GM23248 (cell line): Measurements from ENCODE around the gene ATP8A2. TPM values are rescaled to one million over a fixed set of nuclear protein-coding genes. Genes with fewer than 3 reads are reported as not detected.

ENCODE experiments used
- DNase-seq: peaks from one replicate; pipeline ENCODE4 v3.0.0-alpha.2; 2015
- H2AFZ ChIP-seq: fragments of 200-600 bp; sonication (generic); 2 replicates; pipeline ENCODE4 v1.6.1; 2016; ENCODE audit warnings: antibody characterized with exemption
- H3F3A ChIP-seq: fragments of 200-600 bp; sonication (generic); 2 replicates; pipeline ENCODE4 v1.6.1; 2016; ENCODE audit warnings: mild to moderate bottlenecking, antibody characterized with exemption, mixed run types; ENCODE audit not compliant: insufficient read depth
- H3K27ac ChIP-seq: fragments of 200-600 bp; sonication (generic); 2 replicates; pipeline ENCODE4 v1.5.1; 2016; ENCODE audit warnings: mild to moderate bottlenecking
- H3K27me3 ChIP-seq: fragments of 200-600 bp; sonication (generic); replicated peaks from 2 replicates; pipeline ENCODE4 v1.6.1; 2016; ENCODE audit warnings: mild to moderate bottlenecking; ENCODE audit not compliant: insufficient read depth
- H3K36me3 ChIP-seq: fragments of 200-600 bp; sonication (generic); 2 replicates; pipeline ENCODE4 v1.6.1; 2016; ENCODE audit warnings: low read depth, mild to moderate bottlenecking
- H3K4me1 ChIP-seq: fragments of 200-600 bp; sonication (generic); 2 replicates; pipeline ENCODE4 v1.6.1; 2016; ENCODE audit warnings: mild to moderate bottlenecking; ENCODE audit not compliant: insufficient read depth
- H3K4me2 ChIP-seq: fragments of 200-600 bp; sonication (generic); one replicate; pipeline ENCODE4 v1.6.1; 2016; ENCODE audit warnings: mild to moderate bottlenecking; ENCODE audit not compliant: unreplicated experiment
- H3K4me3 ChIP-seq: fragments of 200-600 bp; sonication (generic); 2 replicates; pipeline ENCODE4 v1.5.1; 2016; ENCODE audit warnings: mild to moderate bottlenecking
- H3K79me2 ChIP-seq: fragments of 200-600 bp; sonication (generic); 2 replicates; pipeline ENCODE4 v1.6.1; 2016; ENCODE audit warnings: mild to moderate bottlenecking; ENCODE audit not compliant: insufficient read depth
- H3K9ac ChIP-seq: fragments of 200-600 bp; sonication (generic); 2 replicates; pipeline ENCODE4 v1.6.1; 2016; ENCODE audit warnings: mild to moderate bottlenecking
- H3K9me2 ChIP-seq: fragments of 200-600 bp; sonication (generic); 2 replicates; pipeline ENCODE4 v1.6.1; 2016; ENCODE audit warnings: mixed run types, mild to moderate bottlenecking, moderate library complexity; ENCODE audit not compliant: insufficient read depth
- H3K9me3 ChIP-seq: fragments of 200-600 bp; sonication (generic); one replicate; pipeline ENCODE4 v1.6.1; 2017; ENCODE audit warnings: low read depth
- H4K20me1 ChIP-seq: fragments of 200-600 bp; sonication (generic); 2 replicates; pipeline ENCODE4 v1.6.0; 2016; ENCODE audit not compliant: insufficient read depth
- EZH2 ChIP-seq: fragments of 200-600 bp; sonication (generic); IDR thresholded peaks from 2 replicates; pipeline ENCODE4 v1.6.1; 2018; ENCODE audit warnings: antibody characterized with exemption, mild to moderate bottlenecking; ENCODE audit not compliant: insufficient read depth, poor library complexity, severe bottlenecking
- EZH2phosphoT487 ChIP-seq: fragments of 200-600 bp; sonication (generic); IDR thresholded peaks from 2 replicates; pipeline ENCODE4 v1.6.1; 2018; ENCODE audit warnings: antibody characterized with exemption, moderate library complexity, mild to moderate bottlenecking, low read depth; ENCODE audit not compliant: insufficient read depth
- WGBS, 2 experiments: methylation state at CpG; one replicate each; pipeline ENCODE4 v1.1.6; 2015 to 2017; ENCODE audit warnings: low lambda C conversion rate in 2 of 2, low coverage in 1 of 2; ENCODE audit errors: missing lambda C conversion rate in 2 of 2; 5-methylcytosine and 5-hydroxymethylcytosine counted together
- in situ Hi-C: fragments of 300-500 bp; cut with MboI; formaldehyde crosslinking; loops from 2 replicates; pipeline ENCODE4 v1.15.0; 2020
- polyA plus RNA-seq: library from polyadenylated mRNA; unstranded; fragments of >200 nt; fragmentation: Nextera tagmentation; extraction: Ambion mirVana; gene quantifications from 2 replicates; pipeline ENCODE4 v1.2.1, GENCODE V29; 2016
- total RNA-seq: library from RNA; depleted of rRNA; stranded (reverse); fragments of >200 nt; shearing (Covaris generic); gene quantifications from 2 replicates; pipeline ENCODE4 v1.2.3, GENCODE V29; 2014

ATP8A2 gene
- total and polyA plus RNA-seq, 2 experiments from 2014 or later: under 0.01 to 0.05 TPM

GRCh38 chr13:25574437-25575411 lies 202.9 kb downstream of the ATP8A2 start:
- H3K4me2 ChIP-seq: no peak overlapping the region
- H3K27me3 ChIP-seq: no peaks in the 10 kb centered on the region; the same call in 1 of the 2 replicates
- H3K79me2 ChIP-seq: no peaks in the 10 kb centered on the region
- no peaks in the 10 kb centered on the region for H3K4me1 ChIP-seq
- H3K27ac ChIP-seq: no peak overlapping the region
- DNase-seq: peak; percentile 80
- in situ Hi-C loops: loop anchor here (5.0 to 25.0 kb wide), 2 partner anchors 488 to 1138 kb away; no protein-coding TSS in a partner anchor
- no peaks in the 10 kb centered on the region for H3K9me2 ChIP-seq
- no peaks in the 10 kb centered on the region for H3K9me3 ChIP-seq
- no peak overlapping the region for H2AFZ ChIP-seq
- no peak for TF ChIP-seq EZH2phosphoT487
- TF ChIP-seq EZH2: no peak
- WGBS, 2 experiments: 5 to 7% methylated on average over 8 of the region's 8 CpGs
- no peaks in the 10 kb centered on the region for H4K20me1 ChIP-seq
- no peaks in the 10 kb centered on the region for H3F3A ChIP-seq
- no peaks in the 10 kb centered on the region for H3K36me3 ChIP-seq
- H3K9ac ChIP-seq: no peak overlapping the region
- H3K4me3 ChIP-seq: no peak overlapping the region

GRCh38 chr13:25575562-25575961 lies 203.8 kb downstream of the ATP8A2 start:
- H3K79me2 ChIP-seq: no peaks in the 10 kb centered on the region

GRCh38 chr13:25578526-25578925 lies 206.8 kb downstream of the ATP8A2 start:
- no peak overlapping the region for H3K27ac ChIP-seq
- no peaks in the 10 kb centered on the region for H3K4me1 ChIP-seq
- no peak overlapping the region for H3K9ac ChIP-seq
- H2AFZ ChIP-seq: no peak overlapping the region
- no peak overlapping the region for H3K4me3 ChIP-seq
- no peak overlapping the region for H3K4me2 ChIP-seq
- no peak for TF ChIP-seq EZH2
- no peak for TF ChIP-seq EZH2phosphoT487
- no peaks in the 10 kb centered on the region for H4K20me1 ChIP-seq
- no peaks in the 10 kb centered on the region for H3K9me2 ChIP-seq
- 4 to 14% methylated on average over 2 of the region's 2 CpGs for WGBS, 2 experiments
- H3K79me2 ChIP-seq: no peaks in the 10 kb centered on the region
- H3K9me3 ChIP-seq: no peaks in the 10 kb centered on the region
- H3F3A ChIP-seq: no peaks in the 10 kb centered on the region
- in situ Hi-C loops: loop anchor here (5.0 to 25.0 kb wide), 2 partner anchors 484 to 1134 kb away; no protein-coding TSS in a partner anchor
- H3K27me3 ChIP-seq: no peaks in the 10 kb centered on the region; the same call in 1 of the 2 replicates
- DNase-seq: no peak
- no peaks in the 10 kb centered on the region for H3K36me3 ChIP-seq

More at GRCh38 chr13:25575562-25575961, 203.8 kb downstream of the ATP8A2 start:
- no peak overlapping the region for H3K4me2 ChIP-seq
- no peak overlapping the region for H3K4me3 ChIP-seq
- whole genome bisulfite sequencing, 2 experiments: 24 to 44% methylated on average over 5 of the region's 5 CpGs
- no peak overlapping the region for H3K27ac ChIP-seq
- no peak for TF ChIP-seq EZH2phosphoT487
- TF ChIP-seq EZH2: no peak
- H3F3A ChIP-seq: no peaks in the 10 kb centered on the region
- H3K9ac ChIP-seq: no peak overlapping the region
- no peaks in the 10 kb centered on the region; the same call in 1 of the 2 replicates for H3K27me3 ChIP-seq
- no peak for DNase-seq
- no peaks in the 10 kb centered on the region for H3K9me2 ChIP-seq
- H2AFZ ChIP-seq: no peak overlapping the region
- no peaks in the 10 kb centered on the region for H3K36me3 ChIP-seq
- H3K4me1 ChIP-seq: no peaks in the 10 kb centered on the region
- in situ Hi-C loops: loop anchor here (5.0 to 25.0 kb wide), 2 partner anchors 487 to 1137 kb away; no protein-coding TSS in a partner anchor
- no peaks in the 10 kb centered on the region for H3K9me3 ChIP-seq
- no peaks in the 10 kb centered on the region for H4K20me1 ChIP-seq

GRCh38 chr13:25579221-25579620 lies 207.4 kb downstream of the ATP8A2 start:
- Histone ChIP-seq H3K9me3 (no peaks in the 10 kb centered on the region), H3K27me3 (no peaks in the 10 kb centered on the region), H3K36me3 (no peaks in the 10 kb centered on the region), H3K4me2 (no peak overlapping the region), H3K9me2 (no peaks in the 10 kb centered on the region), H4K20me1 (no peaks in the 10 kb centered on the region), H2AFZ (no peak overlapping the region), H3K27ac (no peak overlapping the region), H3K4me1 (no peaks in the 10 kb centered on the region), H3K9ac (no peak overlapping the region), H3F3A (no peaks in the 10 kb centered on the region), H3K79me2 (no peaks in the 10 kb centered on the region), H3K4me3 (no peak overlapping the region)
- DNase-seq: no peak
- 54 to 60% methylated on average over 8 of the region's 8 CpGs for WGBS, 2 experiments
- in situ Hi-C loops: loop anchor here (5.0 to 25.0 kb wide), 2 partner anchors 483 to 1133 kb away; no protein-coding TSS in a partner anchor
- TF ChIP-seq EZH2 (no peak), EZH2phosphoT487 (no peak)
